Common myeloid progenitor, CD34-positive (primary cell): ENCODE measurements around the gene NMUR1.

ENCODE experiments used
- CTCF ChIA-PET: fragments of 350-600 bp; sonication (Branson Sonifier 250); formaldehyde crosslinking; loops from one replicate; lab custom pipeline; 2021; ENCODE audit warnings: antibody characterized with exemption; lab: Charles Lee
- POLR2A ChIA-PET: fragments of 350-600 bp; sonication (Branson Sonifier 250); formaldehyde crosslinking; loops from one replicate; lab custom pipeline; 2021; ENCODE audit warnings: antibody characterized with exemption; lab: Charles Lee
- DNase-seq, 3 donors: peaks; one replicate each; pipeline versions ENCODE4 v3.0.0 to v3.0.0-alpha.2; 2013
- H3K27ac ChIP-seq, 2 experiments: 1 replicate in 1 of 2; 2 replicates in 1 of 2; pipeline ENCODE4 v1.7.0; 2013; ENCODE audit warnings: inconsistent platforms in 2 of 2, low read length in 2 of 2, mild to moderate bottlenecking in 2 of 2, low read depth in 1 of 2, moderate library complexity in 1 of 2; ENCODE audit not compliant: severe bottlenecking in 2 of 2, insufficient read depth in 1 of 2, poor library complexity in 1 of 2
- H3K27me3 ChIP-seq, 5 experiments: replicated peaks in 2 of 5; 1 replicate in 3 of 5; 2 replicates in 2 of 5; pipeline versions ENCODE4 v1.6.1 to v1.7.0; 2013; ENCODE audit warnings: low read length in 4 of 5, mild to moderate bottlenecking in 2 of 5, moderate library complexity in 2 of 5, inconsistent platforms in 1 of 5; ENCODE audit not compliant: insufficient read depth in 5 of 5, control insufficient read depth in 4 of 5
- H3K36me3 ChIP-seq, 4 experiments: 1 replicate in 2 of 4; 2 replicates in 2 of 4; pipeline versions ENCODE4 v1.6.1 to v1.7.0; 2013; ENCODE audit warnings: low read length in 3 of 4, control low read depth in 1 of 4, mild to moderate bottlenecking in 1 of 4; ENCODE audit not compliant: control insufficient read depth in 4 of 4, insufficient read depth in 4 of 4
- H3K4me1 ChIP-seq, 4 experiments: 1 replicate in 3 of 4; 2 replicates in 1 of 4; pipeline versions ENCODE4 v1.6.1 to v1.7.1; 2013; ENCODE audit warnings: low read length in 3 of 4, mild to moderate bottlenecking in 3 of 4, control low read depth in 1 of 4, inconsistent platforms in 1 of 4, moderate library complexity in 1 of 4; ENCODE audit not compliant: control insufficient read depth in 4 of 4, insufficient read depth in 4 of 4; ENCODE audit errors: control extremely low read depth in 1 of 4
- H3K4me3 ChIP-seq, 7 experiments: 1 replicate in 4 of 7; 2 replicates in 3 of 7; pipeline versions ENCODE4 v1.5.1 to v1.7.0; 2013; ENCODE audit warnings: mild to moderate bottlenecking in 7 of 7, low read length in 6 of 7, moderate library complexity in 6 of 7, inconsistent platforms in 2 of 7, low read depth in 2 of 7, control low read depth in 1 of 7; ENCODE audit not compliant: insufficient read depth in 4 of 7, control insufficient read depth in 1 of 7; ENCODE audit errors: extremely low read depth in 1 of 7
- H3K9me3 ChIP-seq, 5 experiments: 1 replicate in 4 of 5; 2 replicates in 1 of 5; pipeline versions ENCODE4 v1.6.1 to v1.7.1; 2013; ENCODE audit warnings: low read length in 4 of 5, mild to moderate bottlenecking in 2 of 5, inconsistent platforms in 1 of 5, low read depth in 1 of 5, moderate library complexity in 1 of 5; ENCODE audit not compliant: control insufficient read depth in 4 of 5, insufficient read depth in 2 of 5; ENCODE audit errors: control extremely low read depth in 1 of 5
- WGBS: methylation state at CpG from one replicate; pipeline ENCODE4 v1.1.5; 2013; ENCODE audit not compliant: insufficient coverage; 5-methylcytosine and 5-hydroxymethylcytosine counted together

The NMUR1 gene

DNA sequence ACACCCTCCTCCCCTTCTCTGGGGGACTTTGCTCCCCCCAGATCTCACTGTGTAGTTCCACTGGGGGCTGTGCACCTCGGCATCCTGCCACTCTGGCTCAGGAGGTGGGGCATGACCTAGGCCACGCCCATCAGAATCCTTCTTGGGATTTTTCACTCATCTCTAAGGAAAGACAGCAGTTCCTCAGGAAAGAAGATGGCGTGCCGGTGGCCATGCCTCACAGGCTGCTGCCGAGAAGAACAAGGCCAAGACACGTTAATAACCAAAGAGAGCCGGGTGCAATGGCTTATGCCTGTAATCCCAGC is 3.2 kb downstream of the NMUR1 start:
- no peak for DNase-seq
- 96% methylated on average over 7 of the region's 7 CpGs for WGBS
- peaks cover 2 to 38% (median 24%) of the 10 kb centered on the region in 4 experiments for H3K4me1 ChIP-seq
- no peaks in the 10 kb centered on the region for H3K36me3 ChIP-seq
- peaks cover 0 to 5% (median 0%) of the 10 kb centered on the region in 5 experiments for H3K9me3 ChIP-seq
- H3K27me3 ChIP-seq, result peaks cover 0 to 14% (median 5%) of the 10 kb centered on the region in 5 experiments
- ChIA-PET POLR2A (no interaction called here), CTCF (interaction anchor here (1.0 to 2.6 kb wide), 5 partner anchors 10 to 67 kb away, joined by 3 to 12 read pairs (median 4); no protein-coding TSS in a partner anchor)
- H3K4me3 ChIP-seq, result no peak overlapping the region
- H3K27ac ChIP-seq, result no peak overlapping the region

- WGBS, result 96% methylated on average over 15 of the region's 16 CpGs
- Histone ChIP-seq H3K36me3 (no peaks in the 10 kb centered on the region), H3K4me3 (no peak overlapping the region), H3K9me3 (peaks cover 0 to 5% (median 0%) of the 10 kb centered on the region in 5 experiments), H3K27me3 (peaks cover 0 to 14% (median 5%) of the 10 kb centered on the region in 5 experiments), H3K4me1 (peaks cover 2 to 40% (median 24%) of the 10 kb centered on the region in 4 experiments), H3K27ac (no peak overlapping the region)
- ChIA-PET CTCF (interaction anchor here (0.8 to 2.6 kb wide), 12 partner anchors 9 to 75 kb away, joined by 3 to 12 read pairs (median 4); no protein-coding TSS in a partner anchor), POLR2A (no interaction called here)
- DNase-seq, result no peak
Observed at GRCh38 chr2:231526341-231527090, 3.7 kb downstream of the NMUR1 start.

DNA sequence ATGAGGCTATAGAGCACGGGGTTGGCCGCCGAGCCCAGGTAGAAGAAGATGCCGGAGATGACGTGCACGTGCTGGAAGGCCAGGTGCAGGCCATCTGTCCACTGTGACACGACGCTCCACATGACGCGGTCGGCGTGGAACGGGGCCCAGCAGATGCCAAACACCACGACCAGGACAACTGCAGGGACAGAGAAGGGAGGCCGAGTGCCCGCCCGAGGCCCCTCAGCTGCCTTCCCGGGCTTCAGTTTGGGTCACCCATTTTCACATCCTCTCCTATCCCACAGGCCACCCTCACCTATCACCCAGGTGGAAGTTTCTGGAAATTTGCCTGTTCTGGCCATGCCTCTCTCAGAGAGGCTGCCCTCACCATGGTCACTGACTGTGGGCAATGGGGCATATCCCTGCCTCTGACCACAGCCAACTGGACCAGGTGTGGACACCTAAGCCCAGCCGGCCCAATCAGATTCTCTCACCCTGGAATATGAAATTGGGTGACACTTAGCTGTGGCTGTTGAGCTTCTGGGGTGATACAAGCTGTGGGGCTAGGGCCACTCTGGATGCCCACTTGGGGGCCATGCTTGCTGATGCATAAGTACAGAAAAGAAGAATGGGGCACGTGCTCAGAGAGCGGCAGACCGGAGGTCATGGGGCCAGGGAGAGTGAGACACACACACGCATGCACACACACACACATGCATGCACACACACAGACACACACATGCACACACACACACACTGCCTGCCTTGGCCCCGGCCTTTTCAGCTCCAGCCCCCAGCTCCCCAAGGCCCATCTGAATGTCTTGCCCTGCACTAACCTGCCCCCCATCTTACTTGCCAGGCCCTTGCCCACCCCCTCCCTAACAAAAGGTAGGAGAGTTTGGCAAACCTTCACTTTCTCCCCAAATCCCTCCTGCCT is 4.7 kb downstream of the NMUR1 start:
- Histone ChIP-seq H3K27ac (no peak overlapping the region), H3K36me3 (no peaks in the 10 kb centered on the region), H3K4me1 (peaks cover 2 to 37% (median 20%) of the 10 kb centered on the region in 4 experiments), H3K4me3 (no peak overlapping the region), H3K9me3 (peaks cover 0 to 5% (median 0%) of the 10 kb centered on the region in 5 experiments), H3K27me3 (peaks cover 0 to 16% (median 5%) of the 10 kb centered on the region in 5 experiments)
- 98% methylated on average over 17 of the region's 24 CpGs for WGBS
- CTCF ChIA-PET, result interaction anchor here (0.7 to 2.6 kb wide), 16 partner anchors 8 to 76 kb away, joined by 3 to 12 read pairs (median 4); no protein-coding TSS in a partner anchor
- POLR2A ChIA-PET, result no interaction called here
- DNase-seq, result no peak

DNA sequence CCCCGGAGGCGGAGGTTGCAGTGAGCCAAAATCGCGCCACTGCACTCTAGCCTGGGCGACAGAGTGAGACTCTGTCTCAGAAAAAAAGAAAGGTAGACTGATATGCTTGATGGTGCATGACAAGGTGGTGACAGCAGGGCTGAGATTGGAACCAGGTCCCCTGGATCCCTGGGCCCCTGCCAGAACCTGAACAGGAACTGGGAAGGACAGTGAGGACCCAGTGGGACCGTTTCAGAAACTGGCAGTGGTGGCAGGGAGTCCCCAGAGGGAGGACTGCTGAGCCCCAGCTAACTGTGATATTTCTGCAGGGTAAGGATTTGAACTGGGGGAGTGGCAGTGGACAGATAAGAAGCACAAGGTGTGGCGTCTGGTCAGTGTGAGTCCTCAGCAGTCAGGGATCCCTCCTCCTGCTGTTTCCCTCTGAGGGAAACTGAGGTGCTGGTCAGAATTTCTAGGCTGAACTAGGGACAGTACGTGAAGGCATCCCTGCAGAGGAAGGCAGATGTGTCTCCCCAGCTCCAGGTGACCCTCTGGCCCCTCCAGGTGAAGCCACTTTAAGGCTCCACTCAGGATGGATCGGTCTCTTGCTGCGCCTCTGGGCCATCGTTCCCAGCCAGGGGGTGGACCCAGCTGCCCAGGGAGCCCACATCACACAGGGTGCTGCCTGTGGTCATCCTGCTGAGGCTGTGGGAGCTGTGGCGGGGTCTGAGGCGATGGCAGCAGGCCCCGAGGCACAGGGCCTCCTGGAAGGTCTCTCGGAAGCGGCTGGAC is 5.6 kb downstream of the NMUR1 start:
- Histone ChIP-seq H3K27me3 (peaks cover 0 to 18% (median 3%) of the 10 kb centered on the region in 5 experiments), H3K4me3 (no peak overlapping the region), H3K36me3 (no peaks in the 10 kb centered on the region), H3K9me3 (peaks cover 0 to 5% (median 0%) of the 10 kb centered on the region in 5 experiments), H3K27ac (no peak overlapping the region), H3K4me1 (peaks cover 2 to 39% (median 19%) of the 10 kb centered on the region in 4 experiments)
- DNase-seq, result no peak
- ChIA-PET POLR2A (interaction anchor here (1.2 kb wide), 1 partner anchor 10 kb away, joined by 3 read pairs; no protein-coding TSS in a partner anchor), CTCF (interaction anchor here (0.7 to 2.6 kb wide), 10 partner anchors 8 to 74 kb away, joined by 3 to 12 read pairs (median 4); no protein-coding TSS in a partner anchor)
- WGBS, result 88% methylated on average over 16 of the region's 16 CpGs

GRCh38 chr2:231523451-231524285 is 6.6 kb downstream of the NMUR1 start:
- Histone ChIP-seq H3K4me3 (peak overlapping the region in 2 of 7 experiments; percentile 16 to 20), H3K9me3 (peaks cover 0 to 5% (median 0%) of the 10 kb centered on the region in 5 experiments), H3K4me1 (peaks cover 2 to 44% (median 19%) of the 10 kb centered on the region in 4 experiments), H3K36me3 (no peaks in the 10 kb centered on the region), H3K27me3 (peaks cover 0 to 15% (median 0%) of the 10 kb centered on the region in 5 experiments), H3K27ac (no peak overlapping the region)
- ChIA-PET CTCF (interaction anchor here (0.7 to 2.5 kb wide), 9 partner anchors 9 to 75 kb away, joined by 3 to 8 read pairs (median 3); no protein-coding TSS in a partner anchor), POLR2A (interaction anchor here (1.2 kb wide), 1 partner anchor 9 kb away, joined by 3 read pairs; no protein-coding TSS in a partner anchor)
- 15% methylated on average over 6 of the region's 11 CpGs for WGBS
- peak; percentile 35 to 80 (median 77) for DNase-seq
